GM19467 (cell line): ENCODE data around the gene TRPM7.
"Not testable (repeated sequence)": the region's sequence is repeated elsewhere in the genome, so short reads cannot be mapped to it uniquely, and the experiment has no call there.

Source experiments
- ATAC-seq: cut with Tn5 transposase; IDR thresholded peaks from one replicate; pipeline ENCODE4 v1.9.1; 2021; ENCODE audit warnings: mild to moderate bottlenecking, moderate library complexity; ENCODE audit not compliant: unreplicated experiment

TRPM7 gene

DNA sequence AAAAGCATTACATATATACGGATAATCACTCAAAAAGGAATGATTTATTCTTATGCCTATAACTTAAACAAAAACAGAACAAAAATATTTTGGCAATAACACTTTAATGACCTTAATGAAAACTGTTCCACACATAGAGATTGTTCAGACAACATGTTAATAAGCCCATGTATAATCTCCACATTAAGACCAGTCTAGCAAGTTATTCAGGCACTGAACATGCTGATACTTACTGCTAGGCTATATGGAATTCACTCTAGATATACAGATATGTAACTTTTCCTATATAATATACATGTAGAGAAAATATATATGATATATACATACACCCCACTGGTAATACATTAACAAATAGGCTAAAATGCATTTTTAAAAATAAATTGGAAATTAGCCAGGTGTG is 96.3 kb downstream of the TRPM7 start:
- no peak for ATAC-seq

DNA sequence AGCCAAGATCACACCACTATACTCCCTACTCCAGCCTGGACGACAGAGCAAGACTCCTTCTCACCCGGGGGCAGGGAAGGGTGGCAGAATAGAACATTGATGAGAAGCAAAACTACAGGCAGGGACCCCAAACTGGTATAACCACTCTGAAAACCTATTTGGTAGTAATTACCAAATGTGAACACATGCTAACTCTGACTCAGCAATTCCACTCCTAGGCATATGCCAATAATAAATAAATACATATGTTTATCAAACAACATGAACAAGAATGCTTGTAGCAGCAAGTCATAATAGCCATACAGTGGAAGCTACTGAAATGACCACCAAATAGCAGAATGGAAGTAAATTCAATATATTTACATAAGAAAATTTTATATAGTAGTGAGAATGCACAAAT is 109.1 kb downstream of the TRPM7 start:
- no peak for ATAC-seq

DNA sequence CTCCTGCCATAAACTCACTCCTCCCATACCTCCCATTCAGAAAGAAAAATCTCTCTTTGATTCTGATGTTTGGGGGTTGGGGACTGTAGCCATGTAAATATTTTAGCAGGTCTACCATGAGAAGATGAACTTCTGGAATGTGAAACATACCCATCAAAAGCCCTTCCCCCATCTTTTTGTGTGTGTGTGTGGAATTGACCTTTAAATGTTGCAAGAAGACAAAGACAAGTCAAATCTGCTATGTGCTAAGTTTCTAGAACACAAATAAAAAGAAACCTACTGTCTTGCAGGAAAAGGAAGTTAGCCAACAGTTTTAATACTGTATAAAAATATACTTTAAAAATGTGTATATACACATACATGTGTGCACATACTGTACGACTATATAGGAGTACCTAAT is 110.4 kb downstream of the TRPM7 start:
- no peak for ATAC-seq

DNA sequence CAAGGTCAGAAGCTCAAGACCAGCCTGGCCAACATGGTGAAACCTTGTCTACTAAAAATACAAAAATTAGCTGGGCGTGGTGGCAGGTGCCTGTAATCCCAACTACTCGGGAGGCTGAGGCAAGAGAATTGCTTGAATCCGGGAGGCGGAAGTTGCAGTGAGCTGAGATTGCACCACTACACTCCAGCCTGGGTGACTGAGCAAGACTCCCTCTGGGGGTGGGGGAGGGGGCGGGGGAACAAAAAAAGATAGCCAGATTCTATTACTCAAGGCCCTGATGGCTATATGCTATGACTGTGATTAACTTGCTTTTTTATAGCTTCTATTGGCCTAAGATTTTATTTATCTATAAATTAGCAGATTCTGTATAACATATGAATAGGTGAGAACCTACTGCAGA is 112.8 kb downstream of the TRPM7 start:
- ATAC-seq = not testable (repeated sequence)

DNA sequence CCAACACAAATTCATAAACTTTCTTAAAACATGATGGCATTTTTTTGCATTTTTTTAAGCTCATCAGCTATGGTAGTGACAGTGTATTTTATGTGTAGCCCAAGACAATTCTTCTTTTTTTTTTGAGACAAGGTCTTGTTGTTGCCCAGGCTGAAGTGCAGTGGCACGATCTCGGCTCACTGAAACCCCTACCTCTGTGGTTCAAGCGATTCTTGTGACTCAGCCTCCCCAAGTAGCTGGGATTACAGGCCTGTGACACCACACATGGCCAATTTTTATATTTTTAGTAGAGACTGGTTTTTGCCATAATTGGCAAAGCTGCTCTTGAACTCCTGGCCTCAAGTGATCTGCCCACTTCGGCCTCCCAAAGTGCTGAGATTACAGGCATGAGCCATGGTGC is 122.8 kb downstream of the TRPM7 start:
- ATAC-seq = no peak

DNA sequence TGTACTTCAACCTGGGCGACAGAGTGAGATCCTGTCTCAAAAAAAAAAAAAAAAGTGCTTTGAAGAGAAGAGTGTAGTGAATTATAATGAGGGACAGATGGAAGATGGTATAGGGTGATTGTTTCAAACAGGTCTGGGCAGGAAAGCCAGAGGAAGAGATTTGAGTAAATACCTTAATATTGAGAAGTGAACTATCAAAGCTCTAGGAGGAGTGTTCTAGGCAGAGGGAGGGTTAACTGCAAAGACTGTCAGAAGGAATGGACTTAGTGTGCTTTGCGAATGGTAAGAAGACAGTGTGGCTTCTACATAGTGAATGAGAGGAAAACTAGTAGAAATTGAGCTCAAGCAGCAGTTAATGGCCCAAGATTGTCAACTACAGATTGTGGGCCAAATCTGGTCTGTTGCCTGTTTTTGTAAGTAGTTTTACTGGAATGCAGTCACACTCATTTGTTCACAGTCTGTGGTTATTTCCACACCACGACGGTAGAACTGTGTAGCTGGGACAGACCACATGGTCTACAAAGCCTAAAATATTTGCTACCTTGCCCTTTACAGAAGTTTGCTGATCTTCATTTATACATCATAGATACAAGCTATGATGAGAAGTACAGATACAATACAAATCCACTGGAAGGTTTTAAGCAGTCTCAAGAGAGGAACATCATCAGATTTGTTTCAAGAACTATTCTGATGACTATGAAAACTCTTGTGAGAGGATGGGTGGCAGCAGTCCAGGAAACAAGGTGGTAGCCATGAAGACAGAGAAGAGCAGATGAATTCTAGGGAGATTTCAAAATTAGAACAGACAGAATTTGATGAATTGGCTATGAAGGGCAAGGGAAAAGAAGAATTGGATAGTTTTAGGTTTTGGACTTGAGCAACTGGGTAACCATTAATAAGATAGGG is 123.6 kb downstream of the TRPM7 start:
- no peak for ATAC-seq

DNA sequence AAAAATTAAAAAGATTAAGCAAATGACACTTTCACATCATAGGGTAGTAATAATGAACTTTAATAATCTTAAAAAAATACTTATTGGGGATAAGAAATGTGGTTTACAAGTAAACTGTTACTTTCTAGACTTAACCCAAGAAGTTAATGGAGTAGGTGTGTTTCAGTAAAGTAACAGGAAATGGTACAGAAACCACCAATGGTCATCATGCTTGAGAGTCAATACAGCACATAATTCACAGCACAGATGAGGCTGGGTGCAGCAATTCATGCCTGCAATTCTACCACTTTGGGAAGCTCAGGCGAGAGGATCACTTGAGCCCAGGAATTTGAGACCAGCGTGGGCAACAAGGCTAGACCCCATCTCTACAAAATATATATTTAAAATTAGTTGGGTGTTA is 128.6 kb downstream of the TRPM7 start:
- ATAC-seq = no peak

DNA sequence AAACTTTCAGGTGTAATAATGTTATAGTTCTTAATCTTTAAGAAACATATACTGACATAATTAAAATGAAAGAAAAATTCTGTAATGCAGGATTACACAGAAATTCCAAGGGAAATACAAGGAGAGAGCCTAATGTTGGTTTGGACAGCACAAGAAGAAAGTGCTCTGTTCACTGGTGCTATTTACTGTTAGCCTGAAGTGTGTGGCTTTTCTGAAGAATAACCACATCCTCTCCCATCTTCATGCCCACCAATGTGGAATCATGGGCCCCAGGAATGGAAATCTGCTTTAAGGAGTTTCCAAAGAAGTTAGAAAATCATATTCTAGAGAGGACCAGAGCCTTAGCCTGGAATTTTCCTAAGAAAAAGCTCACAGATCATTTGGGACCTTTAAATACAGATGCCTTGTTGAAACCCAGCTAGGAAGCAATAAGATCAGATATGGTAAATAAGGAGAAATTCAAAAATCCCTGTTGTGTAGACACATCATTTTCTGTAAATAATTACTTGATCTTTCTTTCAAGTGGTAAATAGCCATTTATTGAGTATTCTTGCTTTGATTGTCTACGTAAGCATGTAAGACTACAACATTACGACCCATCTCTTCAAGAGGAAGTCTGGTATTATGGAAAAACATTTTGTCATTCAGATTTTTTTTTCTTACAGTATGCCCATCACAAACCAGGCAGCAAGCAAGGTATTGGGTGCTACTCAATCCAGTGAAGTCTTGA is 129.8 kb downstream of the TRPM7 start:
- ATAC-seq = no peak

DNA sequence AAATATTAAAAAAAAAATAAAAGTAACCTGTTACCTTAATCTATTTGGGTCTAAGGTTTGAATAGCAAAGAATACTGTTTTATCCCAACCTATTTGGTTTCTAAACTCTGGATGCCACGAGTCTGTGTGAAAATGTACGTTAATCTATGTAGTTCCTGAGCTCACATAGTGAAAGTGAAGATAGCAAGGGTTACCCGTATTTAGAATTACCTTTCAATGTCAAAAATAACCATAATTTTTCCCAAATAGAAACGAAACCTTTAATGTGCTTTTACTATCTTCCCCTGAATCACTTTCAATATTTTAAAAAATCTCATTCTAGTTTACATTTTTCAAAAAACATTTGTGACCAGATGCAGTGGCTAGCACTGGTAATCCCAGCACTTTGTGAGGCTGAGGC is 134.4 kb downstream of the TRPM7 start:
- no peak for ATAC-seq

DNA sequence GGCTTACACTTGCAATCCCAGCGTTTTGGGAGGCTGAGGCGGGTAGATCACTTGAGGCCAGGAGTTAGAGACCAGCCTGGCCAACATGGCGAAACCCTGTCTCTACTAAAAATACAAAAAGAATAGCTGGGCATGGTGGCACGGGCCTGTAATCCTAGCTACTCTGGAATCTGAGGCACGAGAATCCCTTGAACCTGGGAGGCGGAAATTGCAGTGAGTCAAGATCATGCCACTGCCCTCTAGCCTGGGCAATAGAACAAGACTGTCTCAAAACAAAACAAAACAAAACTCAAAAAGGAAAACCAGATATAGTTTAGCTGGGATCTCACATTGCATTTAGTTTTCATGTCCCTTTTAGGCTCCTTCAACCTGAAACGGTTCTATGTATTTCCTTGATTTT is 137.3 kb downstream of the TRPM7 start:
- ATAC-seq = no peak

DNA sequence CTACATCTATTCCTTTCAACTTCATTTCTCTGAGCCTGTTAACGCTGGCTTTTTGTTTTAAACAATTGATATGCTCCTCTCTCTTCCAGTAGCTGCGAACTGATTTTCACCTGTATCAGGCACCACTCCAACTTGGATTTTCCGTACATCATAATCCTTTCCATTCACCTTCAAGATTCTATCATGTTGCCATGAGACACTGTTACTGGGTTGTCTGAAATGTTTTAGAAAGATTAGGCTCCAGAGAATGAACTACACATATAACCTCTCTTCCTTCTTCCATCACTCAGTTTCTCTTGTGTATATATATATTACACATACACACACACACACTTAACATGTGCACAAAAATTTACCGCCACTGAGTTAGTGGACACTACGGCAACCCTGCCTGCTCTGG is 140.0 kb downstream of the TRPM7 start, which contains the start of gene USP50:
Gene USP50, minus strand, starts transcription at position 101 of the 400 bp plus-strand sequence. CDS start 141 bp downstream, outside the sequence.
- ATAC-seq = no peak

DNA sequence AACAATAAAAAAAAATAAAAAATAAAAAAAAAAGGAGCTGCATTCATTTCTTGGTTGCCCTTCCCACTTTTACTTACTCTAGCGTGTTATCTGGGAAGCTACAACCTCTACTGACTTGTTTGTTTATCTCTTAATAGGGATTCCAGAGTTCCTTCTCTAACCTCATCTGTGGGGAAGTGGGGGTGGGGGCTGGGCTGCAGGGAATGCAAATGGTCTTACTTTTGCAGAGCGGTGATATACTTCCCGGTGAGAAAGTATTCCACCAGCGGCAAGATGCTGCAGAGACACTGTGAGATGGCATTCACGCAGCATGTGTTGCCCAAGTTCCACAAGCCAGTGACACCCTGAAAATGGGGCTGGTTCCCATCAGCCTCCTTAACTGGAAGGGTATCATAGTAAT is 142.2 kb downstream of the TRPM7 start:
- no peak for ATAC-seq

DNA sequence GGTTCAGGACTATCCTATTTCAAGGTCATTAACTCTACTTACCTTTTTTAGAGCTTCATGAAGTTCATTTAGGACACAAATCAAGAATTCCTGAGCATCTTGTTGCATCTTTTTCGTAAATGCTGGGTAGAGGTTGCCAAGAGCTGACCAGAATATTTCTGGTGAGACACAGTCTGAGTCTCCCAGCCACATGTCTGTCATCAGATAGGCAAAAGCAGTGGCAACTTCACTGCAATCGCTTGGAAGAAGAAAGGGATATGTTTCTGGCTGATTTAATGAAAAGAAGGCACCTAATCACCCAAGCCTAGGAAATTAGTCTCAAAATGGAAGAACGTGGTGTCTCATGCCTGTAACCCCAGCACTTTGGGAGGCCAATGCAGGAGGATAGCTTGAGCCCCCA is 143.0 kb downstream of the TRPM7 start:
- ATAC-seq = no peak

DNA sequence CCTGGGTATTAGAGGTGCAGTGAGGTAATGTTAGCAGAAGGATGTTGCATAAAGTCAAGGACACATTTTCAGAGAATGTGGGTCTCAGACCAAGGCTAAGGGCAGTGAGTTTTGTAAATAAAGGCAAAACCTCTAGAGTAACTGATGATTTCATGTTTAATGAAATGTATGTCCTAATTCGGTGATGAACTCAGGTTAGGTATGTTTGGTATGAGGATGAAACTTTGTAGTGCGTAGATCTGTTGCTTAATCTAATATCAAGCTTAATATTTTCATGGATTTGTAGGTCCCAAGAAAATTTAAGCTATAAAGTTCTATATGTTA is 143.7 kb downstream of the TRPM7 start:
- no peak for ATAC-seq

DNA sequence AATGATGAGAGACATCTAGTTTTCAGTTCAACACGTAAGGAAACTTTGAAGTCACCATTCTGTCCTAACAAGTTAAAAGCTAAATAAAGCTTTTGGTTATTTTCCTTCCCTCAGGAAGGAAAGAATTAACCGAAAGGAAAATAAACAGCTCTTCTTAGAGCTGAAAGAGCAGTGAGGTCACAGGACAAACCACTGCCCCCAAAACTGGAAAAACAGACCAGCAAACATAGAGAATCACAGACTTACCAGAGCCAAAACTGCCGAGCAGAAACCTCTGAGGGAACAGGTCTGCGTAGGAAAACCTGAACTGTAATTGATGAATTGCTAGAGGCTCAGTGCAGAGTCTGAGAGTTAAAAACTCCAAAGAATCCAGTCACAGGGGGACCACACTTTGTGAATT is 154.8 kb downstream of the TRPM7 start:
- ATAC-seq = no peak

DNA sequence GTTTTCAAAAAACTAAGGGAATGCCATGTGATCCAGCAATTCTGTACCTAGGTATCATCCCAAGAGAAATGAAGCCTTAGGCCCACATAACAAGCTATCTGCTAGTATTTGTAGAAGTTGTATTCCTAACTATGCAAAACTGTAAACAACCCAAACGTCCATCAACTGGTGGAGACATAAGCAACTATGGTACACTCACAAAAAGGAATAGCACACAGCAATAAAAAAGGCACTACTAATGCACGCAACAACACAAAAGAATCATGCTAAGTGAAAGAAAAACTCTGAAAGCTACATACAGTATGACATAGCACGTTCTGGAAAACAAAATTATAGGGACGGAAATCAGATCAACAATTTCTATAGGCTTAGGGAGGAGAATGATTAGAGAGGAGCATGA is 155.4 kb downstream of the TRPM7 start:
- ATAC-seq = no peak

DNA sequence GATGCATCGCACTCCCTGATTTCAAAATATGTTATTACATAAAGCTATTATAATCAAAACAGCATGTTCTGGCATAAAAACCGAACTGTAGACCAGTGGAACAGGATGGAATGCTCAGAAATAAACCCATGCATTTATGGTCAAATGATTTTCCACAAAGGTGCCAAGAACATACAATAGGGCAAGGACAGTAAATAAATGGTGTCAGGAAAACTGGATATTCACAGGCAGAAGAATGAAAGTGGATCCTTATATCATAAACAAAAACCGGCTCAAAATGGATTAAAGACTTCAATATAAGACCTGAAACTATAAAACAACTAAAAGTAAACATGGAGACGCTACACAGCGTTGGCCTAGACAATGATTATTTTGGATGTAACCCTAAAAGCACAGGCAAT is 162.7 kb downstream of the TRPM7 start:
- no peak for ATAC-seq

DNA sequence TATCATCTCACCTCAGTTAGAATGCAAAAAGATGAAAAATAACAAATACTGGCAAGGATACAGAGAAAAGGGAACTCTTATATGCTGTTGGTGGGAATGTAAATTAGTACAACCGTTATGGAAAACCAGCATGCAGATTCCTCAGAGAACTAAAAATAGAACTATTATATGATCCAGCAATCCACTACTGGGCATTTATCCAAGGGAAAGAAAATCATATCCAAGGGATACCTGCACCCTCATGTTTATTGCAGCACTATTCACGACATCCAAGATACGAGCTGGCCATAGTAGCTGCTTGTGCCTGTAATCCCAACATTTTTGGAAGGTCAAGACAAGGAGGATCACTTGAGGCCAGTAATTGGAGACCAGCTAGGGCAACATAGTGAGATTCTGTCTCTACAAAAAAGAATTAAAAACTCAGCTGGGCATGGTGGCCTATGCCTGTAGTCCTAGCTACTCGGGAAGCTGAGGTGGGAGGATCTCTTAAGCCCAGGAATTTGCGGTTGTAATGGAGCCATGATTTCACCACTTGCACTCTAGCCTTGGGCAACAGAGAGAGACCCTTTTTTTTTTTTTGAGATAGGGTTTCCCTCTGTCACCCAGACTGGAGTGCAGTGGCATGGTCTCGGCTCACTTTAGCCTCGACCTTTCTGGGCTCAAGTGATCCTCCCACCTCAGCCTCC is 166.7 kb downstream of the TRPM7 start:
- no peak for ATAC-seq

DNA sequence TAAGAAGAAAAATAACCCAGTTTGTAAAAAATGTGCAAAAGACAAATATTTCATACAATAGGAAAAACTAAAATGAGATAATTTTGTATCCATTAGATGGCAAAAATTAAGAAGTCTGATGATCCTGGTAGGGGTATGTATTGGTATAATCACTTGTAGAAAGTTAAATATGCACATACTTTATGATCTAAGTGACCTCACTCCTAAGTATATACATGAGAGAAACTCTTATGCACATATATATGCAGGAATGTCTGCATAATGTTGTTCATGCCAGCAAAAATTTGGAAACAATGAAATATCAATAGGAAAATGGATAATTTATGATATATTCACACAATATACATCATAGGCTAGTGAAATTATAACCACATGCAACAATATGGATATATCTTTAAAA is 173.6 kb downstream of the TRPM7 start:
- no peak for ATAC-seq
